Gastroesophageal sphincter (tissue), 4 donors: Measurements from ENCODE around the gene SMAD6. TPM values are rescaled to one million over a fixed set of nuclear protein-coding genes. Genes with fewer than 3 reads are reported as not detected.

Experiments used
- ATAC-seq: fragments of 150-250 bp; one replicate; pipeline ENCODE4 v1.9.1; 2016; ENCODE audit warnings: mild to moderate bottlenecking, moderate library complexity
- H3K27ac ChIP-seq, 4 donors: fragments of 200-600 bp; sonication (generic) in 3 of 4; 1 replicate in 3 of 4; 2 replicates in 1 of 4; pipeline ENCODE4 v1.5.1; 2016 to 2019
- H3K27me3 ChIP-seq: fragments of 200-600 bp; sonication (generic); one replicate; pipeline ENCODE4 v1.5.1; 2019
- H3K36me3 ChIP-seq, 2 donors: fragments of 200-600 bp; sonication (generic); one replicate each; pipeline ENCODE4 v1.5.1; 2019; ENCODE audit warnings: control low read depth in 1 of 2
- H3K4me1 ChIP-seq, 3 donors: fragments of 200-600 bp; sonication (generic); 1 replicate in 2 of 3; 2 replicates in 1 of 3; pipeline ENCODE4 v1.5.1; 2016 to 2019; ENCODE audit warnings: control low read depth in 2 of 3
- H3K4me3 ChIP-seq, 2 donors: fragments of 200-600 bp; sonication (generic); one replicate each; pipeline ENCODE4 v1.5.1; 2019; ENCODE audit warnings: mild to moderate bottlenecking in 1 of 2, moderate library complexity in 1 of 2
- H3K9me3 ChIP-seq, 3 donors: fragments of 200-600 bp; sonication (generic); one replicate each; pipeline ENCODE4 v1.5.1; 2017 to 2019; ENCODE audit warnings: control low read depth in 2 of 3
- CTCF ChIP-seq, 4 experiments: fragments of 200-600 bp in 2 of 4; fragments of 450-650 bp in 2 of 4; sonication (generic) in 1 of 4; IDR thresholded peaks; one replicate each; pipeline ENCODE4 v1.5.1; 2017 to 2019; ENCODE audit warnings: antibody characterized with exemption in 4 of 4, mild to moderate bottlenecking in 2 of 4, moderate library complexity in 2 of 4
- EP300 ChIP-seq: sonication (generic); formaldehyde crosslinking; IDR thresholded peaks from one replicate; pipeline ENCODE4 v1.6.1; 2017; ENCODE audit warnings: antibody characterized with exemption, mild to moderate bottlenecking
- POLR2A ChIP-seq, 2 donors: fragments of 450-650 bp; IDR thresholded peaks; one replicate each; pipeline ENCODE4 v1.6.1; 2017; ENCODE audit warnings: antibody characterized with exemption in 2 of 2, mild to moderate bottlenecking in 2 of 2, moderate library complexity in 1 of 2
- POLR2AphosphoS5 ChIP-seq: sonication (generic); formaldehyde crosslinking; IDR thresholded peaks from one replicate; pipeline ENCODE4 v1.6.1; 2017; ENCODE audit warnings: antibody characterized with exemption
- WGBS, 2 donors: methylation state at CpG; one replicate each; pipeline ENCODE4 v1.1.5; 2018; ENCODE audit warnings: low coverage in 1 of 2; 5-methylcytosine and 5-hydroxymethylcytosine counted together
- total RNA-seq, 4 donors: library from RNA; depleted of rRNA; stranded (reverse); fragments of >200 nt; gene quantifications; one replicate each; pipeline ENCODE4 v1.1.0, GENCODE V29; 2016

The SMAD6 gene
- total RNA-seq, 4 donors from 2014 or later: 9.9 to 11.2 (median 10.9) TPM

- ATAC-seq: peak; percentile 77
- H3K27ac ChIP-seq: peak overlapping the region; percentile 19 to 79 (median 76)
- no peaks in the 10 kb centered on the region for H3K36me3 ChIP-seq
- no peak overlapping the region for H3K4me3 ChIP-seq
- H3K27me3 ChIP-seq: no peaks in the 10 kb centered on the region
- H3K4me1 ChIP-seq: peaks cover 0 to 65% (median 35%) of the 10 kb centered on the region in 3 donors
- WGBS, 2 donors: 20 to 34% methylated on average over 9 of the region's 23 CpGs
- no peaks in the 10 kb centered on the region for H3K9me3 ChIP-seq
- TF ChIP-seq POLR2AphosphoS5 (peak; percentile 53), CTCF (IDR thresholded peaks at IDR 0.05) (no peak), POLR2A (IDR thresholded peaks at IDR 0.05) (no peak), EP300 (no peak)
Observed at GRCh38 chr15:66763186-66764071, 61.4 kb downstream of the SMAD6 start.

- Histone ChIP-seq H3K4me3 (no peak overlapping the region), H3K4me1 (peaks cover 0 to 65% (median 35%) of the 10 kb centered on the region in 3 donors), H3K36me3 (no peaks in the 10 kb centered on the region), H3K9me3 (no peaks in the 10 kb centered on the region), H3K27ac (peak overlapping the region in 3 of 4 donors; percentile 74 to 79 (median 77)), H3K27me3 (no peaks in the 10 kb centered on the region)
- 54 to 61% methylated on average over 9 to 12 of the region's 12 CpGs for whole genome bisulfite sequencing, 2 donors
- no peak for TF ChIP-seq EP300
- no peak for TF ChIP-seq POLR2A (IDR thresholded peaks at IDR 0.05)
- ATAC-seq: no peak
Observed at GRCh38 chr15:66764072-66764786, 62.2 kb downstream of the SMAD6 start.

GRCh38 chr15:66765478-66766281 lies 63.6 kb downstream of the SMAD6 start:
- Histone ChIP-seq H3K4me3 (no peak overlapping the region), H3K27ac (peak overlapping the region in 2 of 4 donors; percentile 52), H3K36me3 (no peaks in the 10 kb centered on the region), H3K27me3 (no peaks in the 10 kb centered on the region), H3K9me3 (no peaks in the 10 kb centered on the region), H3K4me1 (peaks cover 0 to 61% (median 35%) of the 10 kb centered on the region in 3 donors)
- no peak for TF ChIP-seq EP300
- TF ChIP-seq POLR2AphosphoS5: no peak
- no peak for TF ChIP-seq CTCF (IDR thresholded peaks at IDR 0.05)
- TF ChIP-seq POLR2A (IDR thresholded peaks at IDR 0.05): no peak
- WGBS, 2 donors: 25 to 54% methylated on average over 6 to 10 of the region's 13 CpGs
- no peak for ATAC-seq

GRCh38 chr15:66766282-66767230 lies 64.5 kb downstream of the SMAD6 start:
- Histone ChIP-seq H3K4me3 (no peak overlapping the region), H3K4me1 (peaks cover 0 to 53% (median 29%) of the 10 kb centered on the region in 3 donors), H3K36me3 (no peaks in the 10 kb centered on the region), H3K27me3 (no peaks in the 10 kb centered on the region), H3K9me3 (no peaks in the 10 kb centered on the region), H3K27ac (peak overlapping the region in 2 of 4 donors; percentile 52)
- TF ChIP-seq POLR2A (IDR thresholded peaks at IDR 0.05): no peak
- TF ChIP-seq EP300: no peak
- no peak for TF ChIP-seq POLR2AphosphoS5
- no peak for TF ChIP-seq CTCF (IDR thresholded peaks at IDR 0.05)
- WGBS, 2 donors: 45 to 65% methylated on average over 3 to 5 of the region's 7 CpGs
- ATAC-seq: no peak
